M059J (cell line): ENCODE data around the gene TRAF3. TPM values are rescaled to one million over a fixed set of nuclear protein-coding genes. Genes with fewer than 3 reads are reported as not detected.
"Not testable (repeated sequence)": the region's sequence is repeated elsewhere in the genome, so short reads cannot be mapped to it uniquely, and the experiment has no call there.

ENCODE experiments used
- DNase-seq: peaks from one replicate; pipeline ENCODE4 v3.0.0-alpha.2; 2012; ENCODE audit warnings: low read depth
- total RNA-seq: library from RNA; depleted of rRNA; stranded (reverse); fragments of >200 nt; shearing (Covaris generic); gene quantifications from 2 replicates; pipeline ENCODE4 v1.2.3, GENCODE V29; 2014

TRAF3 gene
- total RNA-seq, 1 experiment from 2014 or later = 16.1 TPM

DNA sequence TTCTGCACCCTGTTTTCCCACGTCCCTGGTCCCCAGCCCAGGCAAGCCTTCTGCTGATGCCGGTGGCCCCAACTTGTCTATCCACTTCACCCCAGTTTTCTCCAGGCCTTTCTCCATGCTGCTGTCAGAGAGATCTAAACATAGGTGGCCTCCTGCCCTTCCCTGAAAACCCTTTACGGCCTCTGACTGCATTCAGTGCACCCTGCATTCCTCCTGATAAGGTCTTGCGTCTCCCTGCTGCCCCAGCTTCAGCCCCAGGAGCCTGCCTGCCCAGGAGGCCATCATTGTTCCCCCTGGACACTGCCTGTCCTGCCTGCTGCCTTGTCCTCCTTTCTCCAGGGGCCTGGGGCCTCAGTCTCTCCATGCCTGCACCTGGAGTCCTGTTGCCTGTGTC, 29.8 kb downstream of the TRAF3 start:
- no peak for DNase-seq

DNA sequence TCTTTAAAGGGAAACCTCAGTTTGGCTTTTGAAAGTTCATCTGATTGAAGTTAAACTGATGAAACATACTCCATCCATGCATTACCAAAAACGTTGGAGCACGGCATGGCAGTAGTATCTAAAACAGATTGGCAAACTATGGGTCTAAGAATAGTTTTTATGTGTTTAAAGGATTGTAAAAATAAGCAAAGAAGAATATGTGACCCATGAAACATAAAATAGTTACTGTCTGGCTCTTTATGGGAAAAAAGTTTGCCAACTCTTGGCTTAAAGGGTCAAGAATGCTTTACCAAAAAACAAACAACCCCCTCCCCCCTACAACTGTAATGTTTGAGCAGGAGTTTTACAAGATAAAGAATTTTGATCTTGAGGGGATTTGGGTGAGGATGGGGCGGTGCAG, 32.6 kb downstream of the TRAF3 start:
- no peak for DNase-seq

DNA sequence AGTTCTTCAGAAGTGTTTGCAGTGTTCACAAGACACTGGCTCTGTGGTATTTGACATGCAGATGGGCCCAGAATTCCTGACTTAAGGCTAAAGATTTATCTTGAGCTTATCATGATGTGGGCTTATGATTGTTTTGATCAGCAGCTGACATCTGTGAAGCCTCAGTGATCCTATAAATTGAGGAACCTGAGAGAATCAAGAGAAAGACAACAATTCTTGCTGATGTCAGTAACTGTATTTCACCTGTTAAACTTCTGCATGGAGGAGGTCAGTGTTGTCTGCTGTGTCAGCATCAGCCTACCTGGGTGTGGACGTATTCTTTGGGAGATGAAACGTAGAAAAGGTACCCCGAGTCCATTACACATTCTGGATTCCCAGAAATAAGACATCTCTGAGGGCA, 33.3 kb downstream of the TRAF3 start:
- DNase-seq = no peak

DNA sequence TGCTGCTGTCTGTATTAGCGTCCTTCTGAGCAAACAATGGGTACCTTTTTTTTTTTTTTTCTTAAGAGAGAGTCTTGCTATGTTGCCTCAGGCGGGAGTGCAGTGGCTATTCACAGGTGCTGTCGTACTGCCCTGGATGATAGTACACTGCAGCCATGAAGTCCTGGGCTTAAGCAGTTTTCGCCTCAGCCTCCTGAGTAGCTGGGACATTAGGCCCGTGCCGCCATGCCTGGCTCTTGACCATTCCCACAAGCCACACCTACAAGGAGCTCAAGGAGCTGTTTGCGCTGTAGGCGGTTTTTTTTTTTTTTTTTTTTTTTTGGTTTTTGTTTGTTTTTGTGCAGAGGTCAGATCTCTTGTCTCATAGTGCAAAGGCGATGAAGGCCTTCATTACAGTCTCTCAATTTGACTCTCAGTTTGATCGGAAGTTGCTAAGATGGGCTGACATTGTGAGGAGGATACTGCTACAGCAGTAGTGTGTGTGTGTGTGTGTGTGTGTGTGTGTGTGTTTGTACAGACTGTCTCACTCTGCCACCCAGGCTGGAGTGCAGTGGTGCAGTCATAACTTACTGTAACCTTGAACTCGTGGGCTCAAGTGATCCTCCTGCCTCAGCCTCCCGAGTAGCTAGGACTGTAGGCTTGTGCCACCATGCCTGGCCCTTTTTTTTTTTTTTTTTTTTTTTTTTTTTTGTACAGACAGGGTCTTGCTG, 34.2 kb downstream of the TRAF3 start:
- no peak for DNase-seq

DNA sequence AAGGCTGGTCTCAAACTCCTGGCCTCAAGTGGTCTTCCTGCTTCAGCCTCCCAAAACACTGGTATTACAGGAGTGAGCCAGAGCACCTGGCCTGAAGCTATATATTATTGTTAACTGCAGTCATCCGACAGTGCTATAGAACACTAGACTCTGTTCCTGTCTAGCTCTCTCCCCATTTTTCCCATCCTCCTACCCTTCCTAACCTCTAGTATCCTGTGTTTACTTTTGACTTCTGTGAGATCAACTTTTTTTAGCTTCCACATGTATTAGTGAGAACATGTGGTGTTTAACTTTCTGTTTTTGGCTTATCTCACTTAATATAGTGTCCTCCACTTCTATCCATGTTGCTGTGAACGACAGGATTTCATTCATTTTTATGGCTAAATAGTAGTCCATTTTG, 34.7 kb downstream of the TRAF3 start:
- no peak for DNase-seq

DNA sequence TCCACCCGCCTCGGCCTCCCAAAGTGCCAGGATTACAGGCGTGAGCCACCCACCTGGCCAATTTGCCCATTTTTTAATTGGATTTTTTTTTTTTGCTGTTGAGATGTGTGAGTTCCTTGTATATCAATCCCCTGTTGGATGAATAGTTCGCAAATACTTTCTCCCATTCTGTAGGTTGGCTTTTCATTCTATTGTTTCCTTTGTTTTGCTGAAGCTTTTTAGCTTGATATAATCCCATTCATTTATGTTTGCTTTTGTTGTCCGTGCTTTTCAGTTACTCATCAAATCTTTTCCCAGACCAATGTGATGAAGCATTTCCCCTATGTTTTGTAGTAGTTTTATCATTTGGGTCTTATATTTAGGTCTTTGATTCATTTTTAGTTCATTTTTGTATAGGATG, 36.4 kb downstream of the TRAF3 start:
- no peak for DNase-seq

DNA sequence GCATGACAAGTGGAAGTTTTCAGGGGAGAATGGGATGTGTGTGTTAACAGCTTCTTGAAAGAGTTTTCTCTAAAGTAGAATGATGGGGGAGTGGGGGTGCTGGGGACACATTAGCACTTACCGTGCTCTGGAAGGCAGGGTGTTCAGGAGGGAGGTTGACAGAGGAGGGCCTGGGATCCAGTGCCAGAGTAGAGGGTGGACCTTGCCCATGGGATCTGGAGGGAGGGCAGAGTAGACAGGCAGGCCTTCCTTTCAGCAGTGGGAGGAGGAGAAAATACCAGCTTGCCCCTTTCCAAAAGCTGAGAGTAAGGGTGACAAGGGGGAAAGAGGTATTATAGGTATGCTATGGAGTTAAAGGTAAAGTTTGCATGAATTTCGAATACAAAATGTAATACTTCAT, 40.1 kb downstream of the TRAF3 start:
- no peak for DNase-seq

DNA sequence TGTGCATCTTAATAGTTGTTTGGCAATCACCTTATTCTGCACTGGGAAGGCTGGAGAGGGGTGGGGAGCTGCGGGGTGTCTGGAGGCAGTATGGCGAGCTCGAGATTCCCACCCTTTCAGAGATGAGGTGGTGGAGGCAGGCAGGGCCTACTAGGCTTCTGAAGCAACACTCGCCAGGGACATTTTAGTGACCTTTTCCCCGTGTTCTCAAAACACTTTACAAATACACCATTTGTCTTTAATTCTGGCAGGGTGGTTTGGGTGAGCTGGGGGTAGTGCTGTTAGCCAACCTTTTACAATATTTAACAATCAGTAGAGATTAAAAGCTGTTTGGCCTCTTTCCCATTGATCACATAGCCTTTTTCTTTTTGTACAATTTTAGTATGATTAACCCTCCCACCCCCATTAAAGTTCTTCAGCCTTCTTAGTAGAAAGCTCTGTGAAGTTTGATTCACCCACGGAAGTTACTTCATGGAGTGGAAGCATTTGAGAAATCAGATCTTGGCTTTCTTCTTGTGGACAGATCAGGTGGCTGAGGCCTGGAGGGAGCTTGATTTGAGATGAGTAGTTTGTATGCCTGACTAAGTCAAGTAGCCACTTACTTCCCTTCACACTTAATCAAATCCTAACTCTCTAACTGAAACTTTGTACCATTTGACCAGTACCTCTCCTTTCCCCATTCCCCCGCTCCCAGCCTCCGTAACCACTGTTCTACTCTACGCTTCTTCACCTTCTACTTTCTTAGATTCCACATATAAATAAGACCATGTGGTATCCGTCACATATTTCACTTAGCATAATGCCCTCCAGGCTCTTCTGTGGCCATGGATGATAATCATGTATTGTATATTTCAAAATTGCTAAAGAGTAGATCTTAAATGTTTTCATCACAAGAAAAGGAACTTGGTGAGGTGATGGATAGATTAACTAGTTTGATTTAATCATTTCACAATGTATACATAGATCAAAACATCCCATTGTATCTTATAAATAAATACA, 41.0 kb downstream of the TRAF3 start:
- no peak for DNase-seq

DNA sequence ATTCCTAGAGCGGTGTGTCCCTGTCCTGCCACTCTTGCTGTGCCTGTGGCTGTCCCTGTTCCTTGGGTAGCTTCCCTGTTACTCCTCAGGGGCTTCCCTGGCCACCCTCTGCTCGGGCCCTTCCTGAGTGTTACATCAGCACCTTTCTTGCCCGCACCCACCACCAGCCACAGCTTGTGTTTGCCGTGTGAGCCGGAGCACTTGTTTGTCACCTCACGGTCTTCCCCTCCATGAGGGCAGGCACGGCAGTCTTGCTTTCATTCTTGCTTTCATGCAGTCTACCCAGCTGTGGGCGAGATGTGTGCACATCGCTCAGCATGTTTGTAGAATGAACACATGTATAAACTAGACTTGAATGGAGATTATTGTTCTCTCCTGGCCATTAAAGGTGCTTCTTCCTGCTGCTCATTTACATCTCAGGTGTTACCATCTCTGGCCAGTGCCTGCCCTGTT, 42.0 kb downstream of the TRAF3 start:
- no peak for DNase-seq

DNA sequence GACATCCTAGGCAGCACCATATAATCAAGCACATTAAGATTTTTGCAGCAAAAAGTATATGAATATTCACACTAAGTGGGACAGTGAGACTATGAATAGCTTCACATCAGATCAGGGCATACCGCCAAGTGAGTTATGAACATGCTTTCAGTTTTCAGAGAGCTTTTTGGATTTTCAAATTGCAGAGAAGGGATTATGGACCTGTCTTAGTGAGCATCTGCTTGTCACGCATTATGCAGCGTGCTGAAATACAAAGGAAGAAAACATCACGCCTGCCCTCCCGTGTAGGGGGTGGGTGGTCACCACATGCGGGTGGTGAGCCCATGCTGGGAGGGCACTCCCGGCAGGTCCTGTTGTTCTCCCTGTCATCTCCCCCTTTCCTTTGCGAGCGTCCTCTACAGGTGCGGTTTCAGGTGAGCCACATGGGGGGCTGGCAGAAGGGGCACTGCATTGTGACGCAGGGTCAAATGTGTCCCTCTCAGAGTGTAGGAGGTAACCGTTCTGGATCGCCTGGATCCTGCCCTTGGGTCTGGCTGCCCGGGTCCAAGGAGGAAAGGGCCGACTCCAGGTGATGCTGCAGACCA, 42.6 kb downstream of the TRAF3 start:
- DNase-seq = no peak

DNA sequence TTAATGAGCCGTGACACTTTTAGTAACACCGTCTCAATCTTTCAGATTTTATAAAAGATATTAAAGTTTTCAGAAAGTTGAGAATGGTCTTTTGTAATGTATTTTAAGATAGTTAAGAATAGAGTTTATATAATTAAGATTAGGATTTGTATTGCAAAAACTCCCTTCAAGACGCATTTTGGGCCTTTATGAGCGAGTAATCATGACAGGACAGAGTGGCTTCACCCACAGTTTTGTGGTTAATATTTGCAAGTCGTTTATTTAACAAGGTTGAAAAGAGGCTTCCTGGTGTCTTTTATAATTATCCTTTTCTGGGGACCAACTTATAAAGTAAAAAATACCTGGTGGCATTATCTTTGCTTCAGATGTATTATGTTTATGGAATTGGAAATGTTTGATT, 44.0 kb downstream of the TRAF3 start:
- DNase-seq = no peak

DNA sequence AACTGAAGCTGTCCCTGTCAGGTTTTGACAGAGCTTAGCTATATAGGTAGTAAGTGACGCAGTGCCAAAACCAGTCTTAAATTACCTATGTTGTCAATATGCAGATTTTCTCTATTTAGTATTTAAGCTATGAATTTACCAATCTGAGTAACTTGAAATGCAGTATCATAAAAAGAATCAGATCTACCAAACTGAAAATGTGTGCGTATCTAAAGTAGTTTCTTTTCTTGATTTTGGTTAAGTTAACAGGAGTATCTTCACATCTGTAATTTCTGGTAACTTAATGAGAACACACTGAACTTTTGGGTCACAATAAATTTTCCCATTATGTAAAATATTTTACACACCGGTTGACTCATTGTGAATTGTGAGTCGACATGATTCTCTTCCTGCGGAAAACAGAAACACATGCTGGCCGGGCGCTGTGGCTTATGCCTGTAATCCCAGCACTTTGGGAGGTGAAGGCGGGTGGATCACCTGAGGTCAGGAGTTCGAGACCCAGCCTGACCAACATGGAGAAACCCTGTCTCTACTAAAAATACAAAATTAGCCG, 45.1 kb downstream of the TRAF3 start:
- no peak for DNase-seq

DNA sequence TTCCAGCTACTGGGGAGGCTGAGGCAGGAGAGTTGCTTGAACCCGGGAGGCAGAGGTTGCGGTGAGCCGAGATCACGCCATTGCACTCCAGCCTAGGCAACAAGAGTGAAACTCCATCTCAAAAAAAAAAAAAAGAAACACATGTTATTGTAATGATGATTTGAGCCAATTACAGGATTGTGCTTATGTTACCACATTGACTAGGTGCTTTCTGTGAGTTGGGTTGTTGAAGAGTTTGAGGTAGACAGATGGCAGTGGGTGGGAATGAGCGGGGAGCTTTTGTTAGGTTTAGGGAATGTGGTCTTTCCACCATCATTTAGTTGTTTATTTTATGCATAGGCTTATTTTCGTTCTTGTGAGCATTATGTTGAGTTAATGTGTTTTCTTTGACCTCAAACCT, 45.6 kb downstream of the TRAF3 start:
- DNase-seq = not testable (repeated sequence)

DNA sequence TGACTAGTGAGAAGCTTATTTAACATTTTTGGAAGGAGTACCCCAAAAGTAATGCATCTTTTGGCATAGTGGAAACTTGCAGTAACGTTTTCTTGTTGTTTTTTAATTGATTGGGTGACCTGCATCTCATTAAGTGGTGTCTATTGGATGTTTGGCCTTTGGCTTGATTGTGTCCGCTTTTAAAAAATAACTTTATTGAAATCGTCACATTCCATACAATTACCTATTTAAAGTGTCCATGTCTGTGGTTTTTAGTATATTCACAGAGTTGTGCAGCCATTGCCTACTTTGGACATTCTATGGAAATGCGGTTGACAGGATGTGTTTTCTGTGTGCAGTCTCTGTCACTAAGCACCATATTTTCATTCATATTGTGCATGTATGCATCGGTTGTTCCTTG, 46.3 kb downstream of the TRAF3 start:
- no peak for DNase-seq

DNA sequence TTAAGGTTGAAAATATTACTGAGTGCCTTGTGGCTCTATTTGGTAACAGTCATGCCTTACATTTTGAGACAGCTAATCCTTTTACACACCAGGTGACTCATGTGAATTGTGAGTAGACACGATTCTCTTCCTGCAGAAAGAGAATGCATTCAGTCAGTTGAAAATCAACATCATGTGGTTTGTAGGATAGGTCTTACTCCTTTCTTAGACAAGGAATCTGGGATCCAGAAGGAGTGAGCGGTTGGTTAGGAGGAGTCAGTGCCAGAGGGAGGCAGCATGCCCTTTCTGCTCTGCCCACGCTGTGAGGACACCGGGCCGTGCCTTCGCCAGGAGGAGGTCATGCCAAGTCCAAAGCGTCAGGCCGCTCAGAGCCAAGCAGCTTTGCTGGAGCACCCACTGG, 47.6 kb downstream of the TRAF3 start:
- peak; percentile 64 for DNase-seq

DNA sequence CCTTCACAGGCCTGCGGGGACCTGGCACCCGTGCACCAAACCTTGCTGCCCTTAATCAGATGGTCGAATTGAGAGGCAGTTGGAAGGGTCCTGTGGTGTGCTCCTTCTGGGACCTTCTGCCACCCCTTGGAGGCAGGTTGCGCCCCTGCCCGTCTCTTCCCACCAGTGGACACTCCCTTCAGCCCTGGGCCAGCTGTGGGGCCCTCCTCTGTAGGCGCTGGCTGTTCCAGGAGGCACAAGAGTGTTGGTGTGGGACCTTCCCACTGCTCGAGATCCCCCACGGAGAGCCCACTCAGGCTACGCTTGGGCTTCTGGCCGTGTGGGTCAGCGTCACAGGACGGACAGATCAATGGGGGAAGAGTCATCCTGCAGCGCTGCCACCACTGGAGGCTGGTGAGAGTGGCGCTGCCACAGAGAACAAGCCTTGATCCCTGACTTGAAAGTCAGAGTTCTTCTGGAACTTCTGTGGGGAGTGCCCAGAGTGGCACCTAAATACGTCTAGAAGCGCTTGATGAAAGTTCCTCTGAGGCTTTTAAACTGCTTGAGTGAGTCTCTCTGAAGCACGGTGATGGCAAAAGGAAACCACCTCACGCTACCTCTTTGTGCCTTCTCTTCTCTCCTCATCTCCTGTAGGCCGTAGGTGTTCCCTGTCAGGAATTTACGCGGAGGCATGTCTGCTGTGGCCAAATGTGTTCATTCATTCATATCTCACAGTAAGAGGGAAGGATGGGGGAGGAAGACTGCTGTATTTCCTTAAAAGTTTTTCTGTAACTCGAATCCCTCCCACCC, 48.3 kb downstream of the TRAF3 start:
- DNase-seq = no peak

DNA sequence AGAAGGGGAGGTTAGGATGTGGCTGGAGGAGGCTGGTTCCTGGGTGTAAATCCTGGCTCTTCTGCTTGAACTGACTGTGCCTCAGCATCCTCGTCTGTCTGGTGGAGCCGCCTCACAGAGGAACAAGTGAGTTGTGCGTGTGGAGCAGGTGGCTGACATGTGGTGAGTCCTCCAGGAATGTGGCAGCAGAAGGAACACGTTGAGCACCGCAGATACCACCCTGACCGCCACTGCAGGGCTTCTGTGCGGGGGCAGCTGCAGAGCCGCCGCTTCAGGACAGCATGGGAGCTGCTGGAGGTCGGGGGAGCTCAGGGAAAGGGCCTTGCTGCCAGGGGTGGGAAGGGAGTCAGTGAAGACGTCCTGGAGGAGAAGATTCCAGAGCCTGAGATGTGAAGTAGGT, 48.9 kb downstream of the TRAF3 start:
- DNase-seq = no peak

DNA sequence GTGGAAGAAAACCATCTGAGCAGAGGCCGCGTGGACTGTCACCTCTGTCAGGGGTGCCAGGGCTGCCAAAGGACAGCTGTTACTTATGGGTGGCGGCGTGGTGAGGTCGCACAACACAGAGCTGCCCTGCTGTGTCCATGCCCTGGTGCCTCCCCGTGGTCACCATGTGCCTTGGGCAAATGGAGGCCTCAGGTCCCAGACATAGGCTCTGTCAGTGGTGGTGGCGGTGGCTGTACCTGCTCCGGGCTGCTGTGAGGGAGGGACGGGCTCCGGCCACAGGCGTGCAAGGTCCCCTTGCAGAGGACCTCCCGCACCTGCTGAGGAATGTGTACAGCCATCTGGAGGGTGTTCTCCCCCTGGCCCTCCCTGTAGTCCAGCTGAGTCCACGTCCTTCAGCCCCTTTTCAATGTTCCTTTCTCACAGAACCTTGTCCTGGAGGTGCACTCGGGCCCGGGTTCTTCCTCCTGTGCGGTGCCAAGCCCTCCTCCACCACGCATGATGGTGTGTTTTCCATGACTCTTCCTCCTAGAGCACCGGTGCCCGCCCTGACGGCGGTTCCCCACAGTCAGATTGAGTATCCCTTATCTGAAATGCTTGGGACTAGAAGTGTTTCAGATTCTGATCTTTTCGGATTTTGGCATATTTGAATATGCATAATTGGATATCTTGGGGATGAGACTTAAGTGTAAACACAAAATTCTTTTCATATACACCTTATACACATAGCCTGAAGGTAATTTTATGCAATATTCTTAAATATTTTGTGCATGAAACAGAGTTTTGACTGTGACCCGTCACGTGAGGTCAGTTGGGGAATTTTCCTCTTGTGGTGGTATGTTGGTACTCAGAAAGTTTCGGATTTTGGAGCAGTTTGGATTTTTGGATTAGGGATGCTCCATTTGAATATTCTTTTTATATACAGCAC, 49.8 kb downstream of the TRAF3 start:
- no peak for DNase-seq

DNA sequence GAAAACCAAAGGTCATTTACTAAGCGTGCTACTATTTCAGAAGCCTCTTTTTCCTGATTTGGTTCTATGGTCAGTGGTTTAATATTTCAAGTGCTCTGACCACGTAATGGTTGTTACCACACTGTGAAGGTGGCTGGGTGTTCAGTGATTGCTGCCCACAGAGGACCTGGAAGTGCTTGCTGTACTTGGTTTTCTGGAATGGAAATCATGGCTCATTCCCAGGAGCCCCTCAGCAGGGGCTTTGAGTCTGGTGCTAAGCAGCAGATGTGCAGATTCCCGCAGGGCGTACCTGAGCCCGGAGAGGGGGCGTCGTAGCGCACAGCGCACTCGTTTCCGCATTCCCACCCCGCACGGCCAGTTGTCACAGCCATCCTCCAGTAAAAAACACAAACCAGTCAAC, 50.5 kb downstream of the TRAF3 start:
- DNase-seq = no peak

DNA sequence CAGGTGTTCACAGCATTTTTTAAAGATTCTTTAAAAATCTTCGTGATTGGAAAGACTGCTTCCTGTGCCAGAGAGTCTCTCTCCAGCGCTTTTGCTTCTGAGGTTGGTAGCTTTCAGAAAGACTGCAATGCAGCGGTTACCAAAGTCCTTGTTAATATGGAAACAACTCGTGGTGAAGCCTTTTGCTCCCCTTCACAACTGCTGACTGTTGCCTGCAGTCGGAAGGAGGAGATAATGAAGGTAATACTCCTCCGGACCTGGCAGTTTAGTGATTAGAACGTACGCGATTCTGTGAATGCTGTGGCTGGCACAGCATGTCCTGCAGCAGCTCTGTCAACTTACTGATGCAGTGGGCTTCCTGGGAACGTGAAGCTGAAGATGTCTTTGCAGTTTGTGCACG, 50.9 kb downstream of the TRAF3 start:
- DNase-seq = no peak
